Mesendoderm (in vitro differentiated cells): ENCODE data around the gene TRABD2B.

Experiments used
- DNase-seq: peaks from one replicate; pipeline ENCODE4 v3.0.0; 2013
- H2AK5ac ChIP-seq: 2 replicates; pipeline ENCODE4 v1.6.1; 2013; ENCODE audit warnings: low read length, inconsistent platforms
- H2BK120ac ChIP-seq: 2 replicates; pipeline ENCODE4 v1.6.1; 2013; ENCODE audit warnings: low read depth, mild to moderate bottlenecking, low read length, moderate library complexity, mixed read lengths
- H2BK15ac ChIP-seq: replicated peaks from 2 replicates; pipeline ENCODE4 v1.6.1; 2013; ENCODE audit warnings: low read depth, mild to moderate bottlenecking, moderate library complexity
- H2BK5ac ChIP-seq: 2 replicates; pipeline ENCODE4 v1.6.1; 2013; ENCODE audit warnings: low read length, inconsistent platforms
- H3K18ac ChIP-seq: 2 replicates; pipeline ENCODE4 v1.6.1; 2013; ENCODE audit warnings: mild to moderate bottlenecking, low read length, mixed read lengths
- H3K23ac ChIP-seq: one replicate; pipeline ENCODE4 v1.6.1; 2013; ENCODE audit warnings: low read length
- H3K27ac ChIP-seq: 2 replicates; pipeline ENCODE4 v1.5.1; 2013; ENCODE audit warnings: low read depth, mild to moderate bottlenecking, inconsistent platforms, low read length, moderate library complexity
- H3K27me3 ChIP-seq: 2 replicates; pipeline ENCODE4 v1.6.1; 2013; ENCODE audit warnings: low read length, control low read depth, mild to moderate bottlenecking, inconsistent platforms; ENCODE audit not compliant: insufficient read depth, poor library complexity
- H3K36me3 ChIP-seq: 2 replicates; pipeline ENCODE4 v1.6.1; 2013; ENCODE audit warnings: low read length, inconsistent platforms; ENCODE audit not compliant: control insufficient read depth, insufficient read depth
- H3K4ac ChIP-seq: one replicate; pipeline ENCODE4 v1.6.1; 2013; ENCODE audit warnings: low read depth, mild to moderate bottlenecking, low read length, moderate library complexity
- H3K4me1 ChIP-seq: 2 replicates; pipeline ENCODE4 v1.6.1; 2013; ENCODE audit warnings: low read depth, low read length, inconsistent platforms; ENCODE audit not compliant: control insufficient read depth
- H3K4me2 ChIP-seq: 2 replicates; pipeline ENCODE4 v1.6.1; 2013; ENCODE audit warnings: low read length
- H3K4me3 ChIP-seq: 2 replicates; pipeline ENCODE4 v1.5.1; 2013; ENCODE audit warnings: mild to moderate bottlenecking, low read length
- H3K56ac ChIP-seq: one replicate; pipeline ENCODE4 v1.6.1; 2013; ENCODE audit warnings: low read length
- H3K79me1 ChIP-seq: 2 replicates; pipeline ENCODE4 v1.6.1; 2013; ENCODE audit warnings: low read length, inconsistent platforms
- H3K79me2 ChIP-seq: 2 replicates; pipeline ENCODE4 v1.6.1; 2013; ENCODE audit warnings: mild to moderate bottlenecking, low read length; ENCODE audit not compliant: control insufficient read depth, insufficient read depth
- H3K9ac ChIP-seq: 2 replicates; pipeline ENCODE4 v1.6.1; 2013; ENCODE audit warnings: low read length, inconsistent platforms
- H4K5ac ChIP-seq: one replicate; pipeline ENCODE4 v1.6.1; 2013; ENCODE audit warnings: low read length
- H4K8ac ChIP-seq: one replicate; pipeline ENCODE4 v1.6.1; 2013; ENCODE audit warnings: low read depth, mild to moderate bottlenecking, control low read depth, low read length, moderate library complexity
- WGBS: extraction: QIAGEN DNeasy Blood & Tissue Kit; methylation state at CpG from one replicate; pipeline ENCODE4 v1.1.7; 2013; ENCODE audit warnings: low lambda C conversion rate, missing lambda C conversion rate; ENCODE audit not compliant: insufficient coverage; ENCODE audit errors: extremely low coverage; 5-methylcytosine and 5-hydroxymethylcytosine counted together

TRABD2B gene

GRCh38 chr1:47792779-47793178, 204.4 kb downstream of the TRABD2B start:
- DNase-seq, result no peak
- WGBS, result no CpG with 5 or more reads among the region's 3 CpGs
- H2BK5ac ChIP-seq, result no peak overlapping the region
- H3K4me2 ChIP-seq, result no peak overlapping the region
- no peaks in the 10 kb centered on the region for H3K79me1 ChIP-seq
- no peak overlapping the region for H4K8ac ChIP-seq
- no peak overlapping the region for H3K4ac ChIP-seq
- no peak overlapping the region for H3K23ac ChIP-seq
- no peak overlapping the region for H2AK5ac ChIP-seq
- no peaks in the 10 kb centered on the region for H3K27me3 ChIP-seq
- no peak overlapping the region for H3K56ac ChIP-seq
- no peak overlapping the region for H3K4me3 ChIP-seq
- H3K27ac ChIP-seq, result no peak overlapping the region
- H3K4me1 ChIP-seq, result no peaks in the 10 kb centered on the region
- no peak overlapping the region for H2BK15ac ChIP-seq
- H4K5ac ChIP-seq, result no peak overlapping the region
- no peak overlapping the region for H2BK120ac ChIP-seq
- no peak overlapping the region for H3K9ac ChIP-seq
- no peaks in the 10 kb centered on the region for H3K79me2 ChIP-seq
- H3K36me3 ChIP-seq, result no peaks in the 10 kb centered on the region
- no peak overlapping the region for H3K18ac ChIP-seq

GRCh38 chr1:47791879-47792608, 205.1 kb downstream of the TRABD2B start:
- WGBS, result no CpG with 5 or more reads among the region's 7 CpGs
- no peaks in the 10 kb centered on the region for H3K4me1 ChIP-seq
- H3K4ac ChIP-seq, result no peak overlapping the region
- no peak overlapping the region for H3K4me2 ChIP-seq
- no peak overlapping the region for H3K23ac ChIP-seq
- no peak overlapping the region for H2BK120ac ChIP-seq
- H3K36me3 ChIP-seq, result no peaks in the 10 kb centered on the region
- H4K8ac ChIP-seq, result no peak overlapping the region
- H3K56ac ChIP-seq, result no peak overlapping the region
- no peak overlapping the region for H3K27ac ChIP-seq
- H2AK5ac ChIP-seq, result no peak overlapping the region
- no peaks in the 10 kb centered on the region for H3K79me2 ChIP-seq
- H3K4me3 ChIP-seq, result no peak overlapping the region
- H3K79me1 ChIP-seq, result no peaks in the 10 kb centered on the region
- DNase-seq, result no peak
- no peak overlapping the region for H4K5ac ChIP-seq
- H3K27me3 ChIP-seq, result no peaks in the 10 kb centered on the region
- no peak overlapping the region for H3K9ac ChIP-seq
- H2BK5ac ChIP-seq, result no peak overlapping the region
- H3K18ac ChIP-seq, result no peak overlapping the region
- no peak overlapping the region for H2BK15ac ChIP-seq

GRCh38 chr1:47788761-47789160, 208.4 kb downstream of the TRABD2B start:
- H3K4ac ChIP-seq, result no peak overlapping the region
- no peaks in the 10 kb centered on the region for H3K36me3 ChIP-seq
- H3K23ac ChIP-seq, result no peak overlapping the region
- H3K4me2 ChIP-seq, result no peak overlapping the region
- no peak overlapping the region for H2BK5ac ChIP-seq
- H4K8ac ChIP-seq, result no peak overlapping the region
- no peak for DNase-seq
- H3K27me3 ChIP-seq, result no peaks in the 10 kb centered on the region
- H3K9ac ChIP-seq, result no peak overlapping the region
- no peaks in the 10 kb centered on the region for H3K4me1 ChIP-seq
- no peak overlapping the region for H3K4me3 ChIP-seq
- no peaks in the 10 kb centered on the region for H3K79me2 ChIP-seq
- no CpG with 5 or more reads among the region's 4 CpGs for WGBS
- no peaks in the 10 kb centered on the region for H3K79me1 ChIP-seq
- H2BK15ac ChIP-seq, result no peak overlapping the region
- H3K56ac ChIP-seq, result no peak overlapping the region
- no peak overlapping the region for H4K5ac ChIP-seq
- no peak overlapping the region for H3K18ac ChIP-seq
- H2BK120ac ChIP-seq, result no peak overlapping the region
- no peak overlapping the region for H2AK5ac ChIP-seq
- H3K27ac ChIP-seq, result no peak overlapping the region

DNA sequence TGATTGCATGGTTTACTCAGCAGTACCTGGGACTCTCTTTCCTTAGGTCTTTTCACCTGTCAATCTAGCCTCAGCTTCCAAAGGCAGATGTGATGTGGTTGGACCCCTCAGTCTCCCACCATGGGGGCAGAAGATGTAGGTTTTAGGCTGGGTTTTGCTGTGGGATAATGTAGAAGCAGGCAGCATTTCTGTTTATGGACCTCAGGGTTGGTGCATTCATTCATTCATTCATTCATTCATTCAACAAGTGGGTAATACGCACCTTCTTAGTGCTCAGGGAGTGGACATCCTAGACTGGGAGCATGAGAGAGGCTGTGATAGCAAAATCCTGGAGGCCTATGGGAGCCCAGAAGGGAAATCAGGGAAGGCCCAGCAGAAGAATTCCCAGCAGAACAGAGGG, 209.6 kb downstream of the TRABD2B start:
- no peaks in the 10 kb centered on the region for H3K27me3 ChIP-seq

DNA sequence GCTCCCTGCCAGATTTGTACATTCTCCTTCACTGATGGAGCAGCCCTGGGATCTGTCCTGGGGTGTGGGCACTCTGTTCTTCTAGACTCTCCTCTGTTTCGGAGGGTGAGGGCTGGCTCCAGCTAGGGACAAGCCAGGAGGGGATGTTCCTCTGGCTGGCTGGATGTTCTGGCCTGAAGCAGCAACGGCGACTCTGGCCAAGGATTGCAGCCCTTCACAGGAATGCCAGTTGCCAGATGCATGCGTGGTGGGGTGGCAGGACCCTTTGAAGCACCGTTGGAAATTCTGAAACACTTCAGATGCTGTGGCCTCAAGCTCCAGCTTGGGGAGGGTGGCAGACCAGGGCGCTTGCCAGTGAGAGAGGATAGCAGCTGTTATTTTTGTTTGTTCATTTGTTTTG, 210.9 kb downstream of the TRABD2B start:
- H4K5ac ChIP-seq, result no peak overlapping the region
- no peaks in the 10 kb centered on the region for H3K79me1 ChIP-seq
- H3K79me2 ChIP-seq, result no peaks in the 10 kb centered on the region
- DNase-seq, result no peak
- no peak overlapping the region for H3K27ac ChIP-seq
- no peak overlapping the region for H4K8ac ChIP-seq
- H3K4ac ChIP-seq, result no peak overlapping the region
- no peak overlapping the region for H3K56ac ChIP-seq
- H3K23ac ChIP-seq, result no peak overlapping the region
- no peaks in the 10 kb centered on the region for H3K4me1 ChIP-seq
- H2BK120ac ChIP-seq, result no peak overlapping the region
- H2AK5ac ChIP-seq, result no peak overlapping the region
- no peak overlapping the region for H3K18ac ChIP-seq
- no peak overlapping the region for H2BK5ac ChIP-seq
- H3K27me3 ChIP-seq, result no peaks in the 10 kb centered on the region
- no peak overlapping the region for H3K4me2 ChIP-seq
- no peak overlapping the region for H3K9ac ChIP-seq
- no peaks in the 10 kb centered on the region for H3K36me3 ChIP-seq
- no peak overlapping the region for H2BK15ac ChIP-seq
- no CpG with 5 or more reads among the region's 6 CpGs for WGBS
- no peak overlapping the region for H3K4me3 ChIP-seq

More for the DNA sequence above, 209.6 kb downstream of the TRABD2B start:
- H3K4me3 ChIP-seq, result no peak overlapping the region
- no peak overlapping the region for H3K27ac ChIP-seq
- no peak overlapping the region for H3K18ac ChIP-seq
- H3K4me2 ChIP-seq, result no peak overlapping the region
- H3K4ac ChIP-seq, result no peak overlapping the region
- H3K56ac ChIP-seq, result no peak overlapping the region
- no peaks in the 10 kb centered on the region for H3K79me1 ChIP-seq
- DNase-seq, result no peak
- WGBS, result no CpG with 5 or more reads among the region's 1 CpG
- no peak overlapping the region for H4K8ac ChIP-seq
- no peak overlapping the region for H2BK15ac ChIP-seq
- H3K36me3 ChIP-seq, result no peaks in the 10 kb centered on the region
- no peak overlapping the region for H4K5ac ChIP-seq
- no peak overlapping the region for H2BK120ac ChIP-seq
- H3K9ac ChIP-seq, result no peak overlapping the region
- H2BK5ac ChIP-seq, result no peak overlapping the region
- H3K4me1 ChIP-seq, result no peaks in the 10 kb centered on the region
- H2AK5ac ChIP-seq, result no peak overlapping the region
- H3K79me2 ChIP-seq, result no peaks in the 10 kb centered on the region
- H3K23ac ChIP-seq, result no peak overlapping the region
